Subcutaneous preadipocyte (primary cell): Measurements from ENCODE around the gene FBXO22. TPM values are rescaled to one million over a fixed set of nuclear protein-coding genes. Genes with fewer than 3 reads are reported as not detected.

Source experiments
- small RNA-seq: library from RNA; depleted of rRNA; stranded (forward); fragments of <200 nt; gene quantifications from one replicate; pipeline ENCODE3, GENCODE V24; 2012
- total RNA-seq: library from RNA; depleted of rRNA; stranded (reverse); fragments of >200 nt; gene quantifications from 2 replicates; pipeline ENCODE4 v1.2.3, GENCODE V29; 2012

Gene FBXO22
- total RNA-seq, result 22.0 and 31.9 TPM in 2 replicates

DNA sequence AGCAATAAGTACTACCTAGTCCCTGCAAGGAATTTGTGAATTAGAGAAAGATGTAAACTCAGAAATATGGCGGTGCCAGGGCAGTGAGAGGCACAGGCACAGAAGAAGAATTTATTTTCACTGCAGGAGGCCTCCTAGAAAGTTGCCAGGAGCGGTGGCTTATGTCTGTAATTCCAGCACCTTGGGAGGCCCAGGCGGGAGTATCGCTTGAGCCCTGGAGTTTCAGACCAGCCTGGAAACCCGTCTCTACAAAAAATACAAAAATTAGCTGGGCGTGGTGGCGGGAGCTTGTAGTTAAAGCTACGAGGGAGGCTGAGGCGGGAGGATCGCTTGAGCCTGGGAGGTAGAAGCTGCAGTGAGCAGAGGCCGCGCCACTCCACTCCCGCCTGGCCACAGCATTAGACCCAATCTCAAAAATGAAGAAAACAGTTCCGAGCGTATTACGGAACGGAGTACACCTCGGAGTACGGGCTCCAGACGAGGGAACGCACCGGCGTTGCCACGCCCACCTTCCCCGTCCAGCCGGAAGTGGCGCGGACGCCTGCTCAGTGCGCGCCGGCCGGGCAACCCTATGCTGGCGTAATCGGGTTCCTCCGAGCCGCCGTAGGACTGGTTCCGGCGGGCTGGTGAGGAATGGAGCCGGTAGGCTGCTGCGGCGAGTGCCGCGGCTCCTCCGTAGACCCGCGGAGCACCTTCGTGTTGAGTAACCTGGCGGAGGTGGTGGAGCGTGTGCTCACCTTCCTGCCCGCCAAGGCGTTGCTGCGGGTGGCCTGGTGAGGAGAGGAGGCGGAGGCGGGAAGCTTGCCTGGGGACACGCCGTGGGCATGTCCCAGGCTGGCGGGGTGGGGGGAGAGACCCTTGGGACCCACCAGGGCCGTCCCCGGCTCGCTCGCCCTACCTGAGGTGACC, at the start of gene FBXO22:
FBXO22 (plus strand) TSS at position 548 of the 909 bp plus-strand sequence; CDS start at position 634, 86 bp downstream.

Small RNA genes within 50 kb of the gene (small RNA-seq; reads per million reads assigned to genes)
- gene RN7SL510P, result not detected

Other genes starting within 250 kb of the FBXO22 start
- 14.3 and 62.6 TPM in 2 replicates for gene CSPG4, start 191.0 kb upstream of the FBXO22 start, total RNA-seq
- gene UBE2Q2, start 60.4 kb upstream of the FBXO22 start, total RNA-seq, result 36.4 and 49.5 TPM in 2 replicates
- not detected in 2 replicates for gene NRG4, start 108.5 kb downstream of the FBXO22 start, total RNA-seq
- gene TMEM266, start 156.1 kb downstream of the FBXO22 start, total RNA-seq, result not detected in 2 replicates